IPS-15b (cell line): ENCODE results near the gene OSMR.

Experiments used
- H3K27me3 ChIP-seq: one replicate; pipeline ENCODE4 v1.6.1; 2013; ENCODE audit warnings: low read length; ENCODE audit not compliant: control insufficient read depth, insufficient read depth
- H3K36me3 ChIP-seq: one replicate; pipeline ENCODE4 v1.6.1; 2013; ENCODE audit warnings: low read length; ENCODE audit not compliant: control insufficient read depth, insufficient read depth
- H3K4me1 ChIP-seq: one replicate; pipeline ENCODE4 v1.6.1; 2013; ENCODE audit warnings: mild to moderate bottlenecking, low read length; ENCODE audit not compliant: control insufficient read depth, insufficient read depth
- H3K4me3 ChIP-seq: one replicate; pipeline ENCODE4 v1.5.1; 2013; ENCODE audit warnings: low read depth, low read length
- H3K9ac ChIP-seq: one replicate; pipeline ENCODE4 v1.6.1; 2013; ENCODE audit warnings: low read depth, mild to moderate bottlenecking, low read length
- H3K9me3 ChIP-seq: one replicate; pipeline ENCODE4 v1.6.1; 2013; ENCODE audit warnings: mild to moderate bottlenecking, low read length; ENCODE audit not compliant: control insufficient read depth, insufficient read depth

OSMR gene

DNA sequence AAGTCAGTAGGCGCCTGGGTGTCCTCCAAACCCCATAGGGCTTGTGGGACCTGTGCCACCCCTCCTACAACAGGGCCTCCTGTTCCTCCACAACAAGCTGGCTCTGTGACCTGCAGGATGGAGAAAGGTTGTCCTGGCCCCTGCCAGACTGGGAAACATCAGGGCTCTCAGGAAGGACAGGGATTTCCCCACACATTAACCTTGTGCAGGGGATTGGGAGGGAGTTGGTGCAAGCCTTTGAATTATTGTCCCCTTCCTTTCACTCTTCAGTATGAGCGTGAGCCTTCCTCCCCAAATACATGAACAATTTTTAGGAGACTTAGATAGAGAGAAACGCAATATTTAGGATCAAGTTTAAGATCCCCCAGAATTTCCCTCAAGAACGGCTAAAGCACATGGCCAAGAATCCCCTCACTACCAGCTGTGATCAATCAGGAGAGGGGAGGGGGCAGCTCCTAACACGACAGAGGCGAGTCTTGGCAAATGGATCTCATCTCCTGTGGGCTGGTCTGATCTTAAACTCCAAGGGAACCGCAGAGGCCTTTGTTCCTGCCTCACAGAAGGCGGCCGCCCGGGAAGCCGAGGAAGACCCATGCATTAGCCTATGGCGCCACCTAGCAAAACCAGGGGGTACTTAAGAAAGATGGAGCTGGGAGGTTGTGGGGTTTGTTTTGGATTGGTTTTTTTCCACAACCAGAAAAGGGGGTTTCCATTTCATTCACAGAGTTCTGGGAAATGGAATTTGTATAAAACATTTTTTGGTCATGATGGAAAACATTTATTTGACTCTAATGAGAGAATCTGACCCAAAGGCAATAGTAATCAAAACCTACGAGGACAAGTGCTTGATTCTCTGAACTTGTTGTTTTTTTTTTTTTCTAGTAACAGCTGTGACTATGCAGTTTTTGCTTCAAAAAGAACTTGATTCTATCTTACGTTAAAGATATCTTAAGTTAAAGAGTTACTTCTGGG is 36.1 kb upstream of the OSMR start:
- H3K9ac ChIP-seq = no peak overlapping the region
- no peaks in the 10 kb centered on the region for H3K9me3 ChIP-seq
- H3K36me3 ChIP-seq = no peaks in the 10 kb centered on the region
- no peak overlapping the region for H3K4me3 ChIP-seq
- peaks cover 3% of the 10 kb centered on the region for H3K4me1 ChIP-seq
- H3K27me3 ChIP-seq = no peaks in the 10 kb centered on the region

DNA sequence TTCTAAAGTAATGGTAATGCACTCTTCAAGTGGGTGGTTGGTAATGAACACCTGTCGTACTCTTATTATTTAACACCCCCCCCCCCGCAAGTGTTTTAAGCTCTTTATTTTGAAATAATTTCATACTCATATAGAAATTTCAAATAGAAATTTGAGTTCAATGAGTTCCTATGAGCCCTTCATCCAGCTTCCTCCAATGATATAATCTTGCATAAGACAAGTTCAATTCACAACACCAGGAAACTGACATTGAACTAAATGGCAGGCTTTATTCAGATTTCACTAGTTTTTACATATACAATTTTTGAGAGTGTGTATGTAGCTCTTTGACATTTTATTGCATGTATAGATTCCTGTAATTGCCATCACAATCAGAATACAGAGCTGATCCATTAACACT is 30.9 kb upstream of the OSMR start:
- Histone ChIP-seq H3K36me3 (no peaks in the 10 kb centered on the region), H3K4me3 (no peak overlapping the region), H3K4me1 (no peaks in the 10 kb centered on the region), H3K9me3 (no peaks in the 10 kb centered on the region), H3K27me3 (no peaks in the 10 kb centered on the region), H3K9ac (no peak overlapping the region)

DNA sequence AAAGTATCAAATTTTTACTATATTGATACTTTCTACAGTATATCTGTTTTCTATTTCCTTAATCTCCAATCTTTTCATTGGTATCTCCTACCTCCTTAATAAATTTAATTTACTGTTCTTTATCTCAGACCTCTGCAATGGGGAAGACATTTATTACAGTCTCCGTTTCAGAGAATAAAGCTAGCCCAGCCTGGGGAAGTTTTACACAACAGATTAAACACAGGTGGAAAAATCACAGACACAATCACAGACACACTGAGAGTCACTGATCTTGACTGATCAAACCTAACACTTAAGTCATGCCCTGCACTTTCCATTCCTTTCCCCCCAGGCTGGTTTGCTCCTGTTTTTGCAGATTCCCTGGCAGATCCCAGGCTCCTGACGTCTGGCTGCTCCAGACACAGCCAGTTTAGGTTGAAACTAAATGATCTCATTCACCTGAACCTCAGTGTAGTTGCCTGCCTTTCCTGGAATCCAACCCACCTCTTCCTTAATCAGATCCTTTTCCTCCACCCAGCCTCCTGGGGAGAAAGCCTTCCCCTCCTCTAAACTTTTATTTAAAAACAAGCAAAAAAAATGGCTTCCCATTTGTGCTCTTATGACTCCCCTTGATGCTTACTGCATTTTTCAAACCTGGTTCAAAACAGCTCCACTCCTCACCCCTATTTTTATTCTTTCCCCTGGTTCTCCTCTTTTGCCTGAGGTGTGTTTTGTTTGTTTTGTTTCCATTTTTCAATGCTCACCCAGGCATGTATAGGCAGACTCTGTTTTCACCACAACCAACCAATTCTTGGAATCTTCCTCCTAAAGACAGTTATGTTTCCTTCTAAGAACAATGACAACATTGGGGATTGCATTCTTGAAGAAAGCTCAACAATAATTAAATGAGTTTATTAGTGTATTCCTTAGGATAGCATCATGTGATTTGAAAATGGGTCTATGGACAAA is 29.5 kb upstream of the OSMR start:
- no peaks in the 10 kb centered on the region for H3K27me3 ChIP-seq
- H3K9me3 ChIP-seq = no peaks in the 10 kb centered on the region
- H3K4me3 ChIP-seq = no peak overlapping the region
- no peaks in the 10 kb centered on the region for H3K4me1 ChIP-seq
- H3K36me3 ChIP-seq = no peaks in the 10 kb centered on the region
- H3K9ac ChIP-seq = no peak overlapping the region

DNA sequence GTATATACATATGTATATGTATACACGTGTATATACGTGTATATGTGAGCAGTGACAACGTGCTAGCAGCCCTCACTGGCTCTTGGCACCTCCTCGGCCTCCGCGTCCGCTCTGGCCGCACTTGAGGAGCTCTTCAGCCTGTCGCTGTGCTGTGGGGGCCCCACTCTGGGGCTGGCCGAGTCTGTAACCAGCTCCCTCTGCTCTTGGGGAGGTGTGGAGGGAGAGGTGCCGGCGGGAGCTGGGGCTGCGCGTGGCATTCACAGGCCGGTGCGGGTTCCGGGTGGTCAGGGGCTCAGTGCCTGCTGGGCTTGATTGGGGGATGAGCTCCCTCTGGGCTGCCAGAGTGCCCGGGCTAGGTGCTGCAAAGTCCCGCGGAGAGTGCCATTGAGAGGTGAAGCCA is 24.1 kb upstream of the OSMR start:
- H3K9me3 ChIP-seq = no peaks in the 10 kb centered on the region
- H3K36me3 ChIP-seq = no peaks in the 10 kb centered on the region
- no peaks in the 10 kb centered on the region for H3K27me3 ChIP-seq
- no peaks in the 10 kb centered on the region for H3K4me1 ChIP-seq
- no peak overlapping the region for H3K9ac ChIP-seq
- H3K4me3 ChIP-seq = no peak overlapping the region

DNA sequence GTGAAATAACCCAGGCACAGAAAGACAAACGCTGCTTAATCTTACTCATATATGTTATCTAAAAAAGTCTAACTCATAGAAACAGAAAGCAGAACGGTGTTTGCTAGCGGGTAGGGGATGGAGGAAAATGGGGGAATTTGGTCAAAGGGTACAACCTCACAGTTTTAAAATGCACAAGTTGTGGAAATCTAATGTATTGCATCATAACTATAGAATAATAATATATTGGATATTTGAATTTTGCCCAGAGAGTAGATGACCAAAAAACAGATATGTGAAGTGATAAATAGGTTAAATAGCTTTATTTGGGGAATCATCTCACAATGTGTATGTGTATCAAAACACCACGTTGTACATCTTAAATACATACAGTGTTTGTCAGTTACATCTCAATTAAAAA is 22.3 kb upstream of the OSMR start:
- Histone ChIP-seq H3K9me3 (no peaks in the 10 kb centered on the region), H3K9ac (no peak overlapping the region), H3K4me3 (no peak overlapping the region), H3K36me3 (no peaks in the 10 kb centered on the region), H3K27me3 (no peaks in the 10 kb centered on the region), H3K4me1 (no peaks in the 10 kb centered on the region)

DNA sequence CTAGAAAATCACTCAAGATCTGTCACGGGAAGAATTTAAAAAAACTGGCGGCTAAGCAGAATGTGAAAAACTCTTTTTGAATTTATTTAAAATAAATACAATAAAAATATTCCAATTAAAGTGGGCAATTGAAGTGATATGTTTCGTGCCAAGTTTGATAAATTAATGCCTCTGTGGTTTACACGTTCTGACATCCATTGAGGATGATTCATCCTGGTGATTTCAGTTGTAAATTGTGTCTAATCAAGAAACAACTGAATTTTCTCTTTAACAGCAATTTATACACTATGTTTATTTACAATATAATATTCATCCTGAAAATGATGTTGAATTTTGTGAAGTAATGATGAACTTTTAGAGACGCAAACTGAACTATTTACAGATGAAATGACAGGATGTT is 21.0 kb upstream of the OSMR start:
- Histone ChIP-seq H3K4me3 (no peak overlapping the region), H3K4me1 (no peaks in the 10 kb centered on the region), H3K27me3 (no peaks in the 10 kb centered on the region), H3K9ac (no peak overlapping the region), H3K9me3 (no peaks in the 10 kb centered on the region), H3K36me3 (no peaks in the 10 kb centered on the region)

DNA sequence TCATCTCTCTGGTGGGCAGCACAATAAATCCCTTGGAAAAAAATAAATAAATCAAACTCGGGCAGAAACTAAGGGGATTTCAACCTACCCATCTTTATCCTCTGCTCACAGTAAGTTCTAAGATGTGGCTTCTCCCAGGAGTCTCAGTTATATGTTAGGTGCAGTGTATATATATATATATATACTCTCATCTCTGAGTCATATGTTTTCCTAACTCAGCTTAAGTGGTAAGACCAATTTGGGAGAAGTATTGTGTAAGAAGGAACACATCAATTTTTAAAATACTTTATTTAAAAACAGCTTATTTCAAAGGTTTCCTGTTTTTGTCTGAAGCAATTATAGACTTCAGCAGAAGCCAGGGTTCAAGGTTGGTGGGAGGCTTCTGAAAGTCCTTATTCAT is 20.3 kb upstream of the OSMR start:
- H3K27me3 ChIP-seq = no peaks in the 10 kb centered on the region
- H3K4me1 ChIP-seq = no peaks in the 10 kb centered on the region
- H3K9ac ChIP-seq = no peak overlapping the region
- no peaks in the 10 kb centered on the region for H3K9me3 ChIP-seq
- no peaks in the 10 kb centered on the region for H3K36me3 ChIP-seq
- H3K4me3 ChIP-seq = no peak overlapping the region

DNA sequence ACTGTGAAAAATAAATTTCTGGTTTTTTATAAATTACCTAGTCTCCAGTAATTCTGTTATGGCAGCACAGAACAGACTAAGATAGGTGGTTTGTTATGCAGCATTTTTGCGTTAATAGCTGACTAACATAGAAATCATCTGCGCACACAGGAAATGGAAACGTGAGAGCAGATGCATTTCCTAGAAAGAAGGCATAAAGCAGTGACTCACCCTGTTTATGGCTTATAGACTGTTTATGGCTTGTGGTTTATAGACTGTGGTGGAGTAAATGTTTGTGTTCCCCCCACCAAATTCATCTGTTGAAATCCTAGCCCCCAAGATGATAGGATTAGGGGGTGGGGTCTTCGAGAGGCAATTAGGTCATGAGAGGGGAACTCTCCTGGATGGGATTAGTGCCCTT is 18.3 kb upstream of the OSMR start:
- Histone ChIP-seq H3K27me3 (no peaks in the 10 kb centered on the region), H3K4me3 (no peak overlapping the region), H3K9ac (no peak overlapping the region), H3K4me1 (no peaks in the 10 kb centered on the region), H3K9me3 (no peaks in the 10 kb centered on the region), H3K36me3 (no peaks in the 10 kb centered on the region)

DNA sequence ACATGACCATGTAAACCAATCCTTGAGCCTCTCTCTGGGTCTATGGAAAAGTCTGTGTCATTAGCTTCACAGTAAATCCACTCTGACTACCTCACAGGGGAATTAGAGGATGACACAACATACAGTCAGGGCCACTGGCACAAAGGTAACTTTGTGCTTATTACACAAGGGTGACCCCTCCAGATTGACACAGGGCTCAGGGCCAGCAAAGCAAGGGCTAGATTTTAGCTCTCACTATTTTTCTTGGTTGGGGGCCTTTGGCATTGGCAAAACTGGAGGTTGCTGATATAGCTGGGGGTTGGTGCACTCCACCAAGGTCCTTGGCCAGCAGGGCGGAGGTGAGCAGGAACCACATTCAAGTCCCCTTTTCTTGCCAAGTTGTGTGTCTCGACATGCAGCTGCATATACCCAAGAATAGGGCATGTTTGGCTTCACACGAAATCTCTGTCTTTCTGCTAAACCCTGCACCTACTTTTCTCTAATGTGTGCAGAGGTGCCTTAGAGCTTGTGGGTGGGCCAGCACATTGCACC is 15.2 kb upstream of the OSMR start:
- H3K4me3 ChIP-seq = no peak overlapping the region
- H3K9ac ChIP-seq = no peak overlapping the region
- H3K36me3 ChIP-seq = no peaks in the 10 kb centered on the region
- H3K4me1 ChIP-seq = no peaks in the 10 kb centered on the region
- H3K27me3 ChIP-seq = no peaks in the 10 kb centered on the region
- no peaks in the 10 kb centered on the region for H3K9me3 ChIP-seq

DNA sequence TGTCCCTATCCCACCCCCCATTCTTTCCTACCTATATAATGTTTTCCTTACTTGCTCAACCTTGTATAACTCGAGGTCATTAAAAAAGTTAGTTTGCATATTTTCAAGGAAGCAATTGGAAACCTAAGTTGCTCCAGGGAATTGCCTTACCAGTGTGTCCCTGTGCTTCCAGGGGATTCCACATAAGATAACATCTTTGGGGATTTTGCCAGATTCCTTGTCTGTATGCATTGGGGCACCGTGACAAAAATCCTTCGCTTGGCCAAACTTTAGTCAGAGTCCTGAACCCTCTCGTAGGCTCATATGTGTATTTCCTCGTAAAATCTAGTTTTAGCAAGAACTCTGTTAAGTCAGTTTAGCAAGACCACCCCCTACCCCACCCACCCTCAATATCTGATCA is 14.7 kb upstream of the OSMR start:
- no peaks in the 10 kb centered on the region for H3K27me3 ChIP-seq
- no peak overlapping the region for H3K4me3 ChIP-seq
- H3K4me1 ChIP-seq = no peaks in the 10 kb centered on the region
- no peaks in the 10 kb centered on the region for H3K9me3 ChIP-seq
- no peak overlapping the region for H3K9ac ChIP-seq
- H3K36me3 ChIP-seq = no peaks in the 10 kb centered on the region

DNA sequence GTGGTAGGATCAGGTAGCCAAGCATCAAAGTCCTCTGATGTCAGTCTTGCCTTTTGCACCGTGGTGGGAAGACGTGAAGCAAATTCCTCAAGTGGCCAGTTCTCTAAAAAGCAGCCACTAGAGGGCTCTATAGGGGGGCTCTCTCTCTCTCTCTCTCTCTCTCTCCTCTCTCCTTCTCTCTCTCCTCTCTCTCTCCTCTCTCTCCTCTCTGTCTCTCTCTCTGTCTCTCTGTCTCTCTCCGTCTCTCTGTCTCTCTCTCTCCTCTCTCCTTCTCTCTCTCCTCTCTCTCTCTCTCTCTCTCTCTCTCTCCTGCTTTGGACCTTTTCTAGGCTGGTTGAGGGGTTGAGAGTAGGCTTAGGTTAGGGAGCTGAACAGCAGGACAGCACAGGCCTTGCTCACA is 13.9 kb upstream of the OSMR start:
- Histone ChIP-seq H3K4me1 (no peaks in the 10 kb centered on the region), H3K36me3 (no peaks in the 10 kb centered on the region), H3K9me3 (no peaks in the 10 kb centered on the region), H3K9ac (no peak overlapping the region), H3K4me3 (no peak overlapping the region), H3K27me3 (no peaks in the 10 kb centered on the region)
